HG02763 (cell line): ENCODE data around the gene LRRC73.
"Not testable (repeated sequence)": the region's sequence is repeated elsewhere in the genome, so short reads cannot be mapped to it uniquely, and the experiment has no call there.

ENCODE experiments used
- ATAC-seq: cut with Tn5 transposase; IDR thresholded peaks from one replicate; pipeline ENCODE4 v1.9.1; 2021; ENCODE audit warnings: mild to moderate bottlenecking, moderate library complexity; ENCODE audit not compliant: unreplicated experiment

The LRRC73 gene

GRCh38 chr6:43509984-43510826 is at the start of gene LRRC73:
Gene LRRC73 (minus strand): TSS chr6:43510346. CDS start chr6:43509785, 561 bp downstream.
- ATAC-seq = peak; percentile 55

DNA sequence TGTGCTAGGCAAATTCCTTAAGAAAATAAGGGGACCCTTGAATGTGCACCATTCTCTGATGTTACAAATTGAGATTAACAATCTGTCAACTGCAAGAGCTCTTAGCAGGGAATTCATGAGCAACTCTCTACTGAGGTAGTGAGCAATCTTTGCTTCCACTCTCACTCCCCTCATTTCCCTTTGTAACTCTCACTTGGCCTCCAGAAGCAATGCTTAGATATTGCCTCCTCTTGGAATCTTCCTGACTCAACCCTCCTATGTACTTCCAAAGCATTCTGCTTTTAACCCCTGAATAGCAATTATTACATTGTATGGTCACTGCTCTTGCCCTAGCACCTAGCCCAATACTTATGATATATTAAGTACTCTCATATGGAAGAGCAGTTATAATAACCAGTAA is 49.2 kb upstream of the LRRC73 start:
- ATAC-seq = no peak

GRCh38 chr6:43557620-43558019 is 47.5 kb upstream of the LRRC73 start:
- ATAC-seq = not testable (repeated sequence)

DNA sequence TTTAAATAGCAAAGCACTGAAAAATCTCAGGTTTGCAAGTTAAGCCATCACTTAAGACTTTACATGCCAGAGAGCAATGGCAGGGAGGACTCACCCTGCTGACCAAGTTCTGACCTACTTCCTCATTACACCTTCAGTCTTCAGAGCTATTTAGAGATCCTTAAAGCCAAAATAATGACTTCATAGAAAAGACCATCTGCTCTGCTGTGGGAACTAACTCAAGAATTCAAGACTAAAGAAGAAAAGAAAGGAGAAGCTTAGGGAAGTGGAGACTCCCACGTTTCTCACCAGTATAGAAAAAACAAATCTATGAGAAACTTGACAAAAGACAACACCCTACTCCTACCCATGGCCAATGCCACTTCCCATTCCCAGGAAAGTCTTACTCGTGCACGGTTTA is 37.1 kb upstream of the LRRC73 start:
- no peak for ATAC-seq

DNA sequence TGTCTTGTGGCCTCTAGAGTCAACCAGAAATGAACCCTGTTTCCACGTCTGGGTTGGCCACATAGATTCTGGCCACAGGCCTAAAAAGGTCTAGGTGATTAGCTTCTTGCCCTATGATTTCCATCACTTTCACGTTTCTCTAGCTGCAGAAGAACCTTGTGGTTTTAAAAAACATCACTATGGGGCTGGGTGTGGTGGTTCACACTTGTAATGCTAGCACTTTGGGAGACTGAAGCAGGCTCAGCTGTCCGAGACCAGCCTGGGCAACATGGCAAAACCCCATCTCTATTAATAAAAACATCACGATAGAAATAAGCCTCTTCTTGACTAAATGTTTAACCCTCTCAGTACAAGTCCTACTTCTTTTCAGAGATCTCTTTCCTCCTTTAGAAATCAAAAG is 34.3 kb upstream of the LRRC73 start:
- no peak for ATAC-seq

- ATAC-seq = no peak
These were observed 31.8 kb upstream of the LRRC73 start for GRCh38 chr6:43541774-43542471.

- no peak for ATAC-seq
These were observed 30.4 kb upstream of the LRRC73 start for GRCh38 chr6:43540507-43540906.

DNA sequence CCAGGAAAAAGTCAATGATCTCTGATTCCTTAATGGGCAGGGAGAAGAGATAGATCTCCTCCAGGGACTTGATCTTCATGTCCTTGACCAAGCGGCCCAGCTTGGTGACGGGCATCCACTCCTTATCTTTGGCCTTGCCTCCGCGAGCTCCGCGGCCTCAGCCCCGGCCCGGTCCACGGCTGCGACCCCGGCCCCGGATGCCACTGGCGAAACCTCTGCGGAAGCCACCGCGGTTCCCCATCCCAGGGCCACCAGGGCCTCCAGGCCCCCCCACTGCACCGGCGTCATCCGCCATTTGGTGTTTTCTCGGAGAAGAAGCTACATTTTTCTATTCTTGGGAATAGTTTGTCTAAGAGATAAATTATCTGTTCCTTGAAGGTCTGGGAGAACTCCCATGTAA is 29.3 kb upstream of the LRRC73 start:
- not testable (repeated sequence) for ATAC-seq

- not testable (repeated sequence) for ATAC-seq
These were observed 28.8 kb upstream of the LRRC73 start for GRCh38 chr6:43538986-43539385.

GRCh38 chr6:43532201-43532600 is 22.1 kb upstream of the LRRC73 start:
- ATAC-seq = no peak

- no peak for ATAC-seq
These were observed 14.4 kb upstream of the LRRC73 start for GRCh38 chr6:43524483-43524961.

- ATAC-seq = no peak
These were observed 13.1 kb upstream of the LRRC73 start for GRCh38 chr6:43523284-43523683.

- ATAC-seq = no peak
These were observed 12.6 kb upstream of the LRRC73 start for GRCh38 chr6:43522547-43523261.

GRCh38 chr6:43521836-43522235 is 11.7 kb upstream of the LRRC73 start:
- ATAC-seq = no peak

DNA sequence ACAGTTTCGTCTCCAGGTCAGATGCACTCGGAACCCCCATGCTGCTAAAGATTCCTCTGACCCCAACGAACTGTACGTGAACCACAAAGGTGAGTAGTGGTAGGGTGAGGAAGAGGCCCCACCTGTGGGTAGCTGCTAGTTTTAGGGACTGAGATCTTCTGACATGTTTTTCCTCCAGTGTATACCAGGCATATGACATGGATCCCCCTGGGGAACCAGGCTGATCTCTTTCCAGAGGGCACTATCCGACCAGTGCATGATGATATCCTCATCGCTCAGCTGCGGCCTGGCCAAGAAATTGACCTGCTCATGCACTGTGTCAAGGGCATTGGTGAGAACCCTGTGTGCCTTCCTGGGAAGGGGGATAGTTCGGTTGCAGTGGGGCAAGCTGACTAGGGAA is 10.0 kb upstream of the LRRC73 start:
- ATAC-seq = no peak

GRCh38 chr6:43517505-43518357 is 7.6 kb upstream of the LRRC73 start:
- no peak for ATAC-seq

DNA sequence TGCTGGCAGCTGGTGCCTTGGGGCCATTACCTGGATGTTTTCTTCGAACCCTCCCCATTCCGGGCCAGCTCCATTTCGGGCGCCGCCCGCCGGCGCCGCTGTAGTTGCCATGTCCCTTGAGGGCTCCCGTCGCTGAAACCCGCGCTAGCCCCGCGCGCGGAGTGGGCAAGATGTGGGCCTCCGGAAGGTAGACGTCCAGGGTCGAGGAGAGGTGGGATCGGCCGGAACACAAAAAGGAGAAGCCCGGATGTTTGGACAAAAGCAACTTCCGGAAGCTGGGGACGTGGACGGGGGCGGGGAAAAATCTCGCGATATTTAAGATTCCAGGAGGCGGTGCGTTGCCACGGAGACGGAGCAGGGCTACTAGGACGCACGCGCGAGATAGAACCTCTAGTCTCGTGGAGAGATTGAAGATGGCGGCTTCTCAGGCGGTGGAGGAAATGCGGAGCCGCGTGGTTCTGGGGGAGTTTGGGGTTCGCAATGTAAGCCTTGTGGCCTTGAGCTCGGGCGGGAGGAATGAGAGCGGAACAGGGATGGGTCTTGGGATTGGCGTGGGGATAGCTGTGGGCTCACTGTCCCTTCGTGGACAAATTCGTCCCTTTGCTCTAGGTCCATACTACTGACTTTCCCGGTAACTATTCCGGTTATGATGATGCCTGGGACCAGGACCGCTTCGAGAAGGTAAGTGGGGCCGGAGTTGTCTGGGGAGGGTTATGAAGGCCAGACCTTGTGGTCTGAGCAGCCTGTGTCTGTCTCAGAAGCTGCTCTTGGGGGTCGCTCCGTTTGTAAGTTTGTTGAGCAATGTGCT is 6.8 kb upstream of the LRRC73 start, which contains the start of the genes POLR1C and YIPF3:
POLR1C (plus strand) TSS at position 393 of the 808 bp plus-strand sequence; CDS start at position 414, 21 bp downstream.
YIPF3 (minus strand) TSS at position 230 of the 808 bp plus-strand sequence; CDS start at position 111, 119 bp downstream.
- ATAC-seq = peak; percentile 92

DNA sequence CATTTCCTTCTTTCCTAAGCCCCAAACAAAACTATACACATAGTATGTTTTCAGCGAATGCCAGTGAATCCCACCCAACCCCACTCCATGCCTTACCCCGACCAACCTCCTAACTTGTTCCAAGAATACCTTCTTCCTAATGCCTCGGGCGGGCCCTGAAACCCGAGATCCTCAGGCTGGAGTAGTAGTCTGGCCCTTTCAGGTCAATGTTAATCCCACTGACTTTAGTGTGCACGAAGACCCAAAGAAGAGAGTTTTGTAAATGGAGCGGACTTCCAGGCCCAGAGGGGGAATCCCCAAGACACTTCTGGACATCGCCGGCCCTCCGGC is 6.2 kb upstream of the LRRC73 start:
- no peak for ATAC-seq

DNA sequence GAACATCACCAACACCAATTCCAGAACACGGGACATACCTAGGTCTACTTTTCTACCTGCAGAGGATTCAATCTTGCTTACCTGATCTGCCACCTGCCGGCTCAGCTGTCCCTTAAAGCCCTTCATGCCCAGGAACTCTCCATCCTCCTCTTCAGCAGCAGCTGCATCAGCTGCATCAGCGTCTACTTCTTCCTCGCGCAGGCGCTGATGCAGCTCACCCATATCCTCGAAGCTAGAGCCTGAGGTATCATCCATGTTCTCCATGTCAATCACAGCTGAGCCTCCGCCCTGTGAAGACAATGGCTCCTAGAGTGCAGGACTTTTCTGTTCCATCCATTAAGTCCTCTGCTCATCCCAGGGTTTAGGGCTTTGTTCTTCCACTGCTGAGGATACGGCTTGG is 5.7 kb upstream of the LRRC73 start:
- no peak for ATAC-seq
